Liver (tissue), 3 donors: ENCODE results near the gene SPATA32.

Experiments used
- EGR1 ChIP-seq, 2 donors: IDR thresholded peaks; 2 replicates each; pipeline ENCODE4 v1.6.1; 2016 to 2018; ENCODE audit warnings: antibody characterized with exemption in 2 of 2, low read depth in 2 of 2
- GABPA ChIP-seq, 2 donors: IDR thresholded peaks in 1 of 2; conservative IDR thresholded peaks in 1 of 2; 2 replicates each; pipeline ENCODE4 v1.6.1; 2016; ENCODE audit warnings: antibody characterized with exemption in 2 of 2, mild to moderate bottlenecking in 1 of 2, moderate library complexity in 1 of 2
- JUND ChIP-seq, 2 donors: IDR thresholded peaks; 2 replicates each; pipeline ENCODE4 v1.6.1; 2016; ENCODE audit warnings: antibody characterized with exemption in 2 of 2
- RAD21 ChIP-seq, 2 donors: IDR thresholded peaks; 2 replicates each; pipeline ENCODE4 v1.6.1; 2016; ENCODE audit warnings: antibody characterized with exemption in 2 of 2, mild to moderate bottlenecking in 2 of 2
- SP1 ChIP-seq: IDR thresholded peaks from 2 replicates; pipeline ENCODE4 v1.6.1; 2018; ENCODE audit warnings: antibody characterized with exemption, mild to moderate bottlenecking
- TAF1 ChIP-seq: conservative IDR thresholded peaks from 2 replicates; pipeline ENCODE4 v1.6.1; 2016; ENCODE audit warnings: antibody characterized with exemption, mild to moderate bottlenecking
- TF ChIP-seq, protein P1 (sequence below): fragments of 150-350 bp; IDR thresholded peaks from 2 replicates; pipeline ENCODE4 v1.5.1; 2017; ENCODE audit warnings: improper control_type of control experiment, low read depth, low read length; ENCODE audit not compliant: missing input control
- TF ChIP-seq, protein P2 (sequence below): IDR thresholded peaks from 2 replicates; pipeline ENCODE4 v1.6.1; 2016; ENCODE audit warnings: antibody characterized with exemption
- TF ChIP-seq, protein P3 (sequence below): IDR thresholded peaks from 2 replicates; pipeline ENCODE4 v1.6.1; 2016; ENCODE audit warnings: antibody characterized with exemption, mild to moderate bottlenecking
- TF ChIP-seq, protein P4 (sequence below): IDR thresholded peaks from 2 replicates; pipeline ENCODE4 v1.6.1; 2016; ENCODE audit warnings: antibody characterized with exemption
- donor health status: healthy.
- donor health status: healthy.

DNA sequence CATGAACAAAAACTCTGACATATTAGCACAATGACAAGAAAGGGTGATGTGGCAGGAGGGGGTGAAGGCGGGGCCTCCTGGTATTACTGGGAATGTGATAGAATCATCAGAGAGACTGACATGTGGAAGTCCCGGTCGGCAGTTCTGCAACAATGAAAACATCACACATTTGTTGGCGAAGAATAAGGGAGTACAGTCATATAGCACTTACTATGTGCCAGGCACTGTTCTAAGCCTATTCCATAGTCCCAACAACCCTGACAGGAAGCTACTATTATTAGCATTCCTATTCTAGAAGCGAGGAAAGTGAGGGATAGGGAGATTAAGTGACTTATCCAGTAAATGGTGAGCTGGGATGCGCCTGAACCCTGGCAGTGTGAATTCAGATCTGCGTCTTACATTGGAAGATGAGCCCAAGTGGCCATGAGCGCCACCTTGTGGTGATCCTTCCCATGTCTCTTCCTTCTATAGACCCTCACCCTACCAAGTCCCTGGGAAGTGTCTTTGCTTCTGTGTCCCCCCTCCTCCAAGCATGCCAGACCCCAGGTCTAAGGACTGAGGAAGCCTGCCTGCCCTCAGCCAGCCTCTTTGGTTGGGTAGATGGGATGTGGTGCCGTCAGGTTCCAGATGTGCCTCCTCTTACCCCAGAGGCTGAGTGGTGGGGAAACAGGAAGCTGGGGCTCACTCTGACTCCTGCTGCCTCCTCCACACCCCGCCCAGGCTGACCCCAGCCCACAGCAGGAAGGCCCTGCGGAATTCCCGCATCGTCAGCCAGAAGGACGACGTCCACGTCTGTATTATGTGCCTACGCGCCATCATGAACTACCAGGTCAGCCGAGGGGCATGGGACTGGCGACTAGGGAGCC is 26.2 kb downstream of the SPATA32 start:
- TF ChIP-seq, protein P1, sequence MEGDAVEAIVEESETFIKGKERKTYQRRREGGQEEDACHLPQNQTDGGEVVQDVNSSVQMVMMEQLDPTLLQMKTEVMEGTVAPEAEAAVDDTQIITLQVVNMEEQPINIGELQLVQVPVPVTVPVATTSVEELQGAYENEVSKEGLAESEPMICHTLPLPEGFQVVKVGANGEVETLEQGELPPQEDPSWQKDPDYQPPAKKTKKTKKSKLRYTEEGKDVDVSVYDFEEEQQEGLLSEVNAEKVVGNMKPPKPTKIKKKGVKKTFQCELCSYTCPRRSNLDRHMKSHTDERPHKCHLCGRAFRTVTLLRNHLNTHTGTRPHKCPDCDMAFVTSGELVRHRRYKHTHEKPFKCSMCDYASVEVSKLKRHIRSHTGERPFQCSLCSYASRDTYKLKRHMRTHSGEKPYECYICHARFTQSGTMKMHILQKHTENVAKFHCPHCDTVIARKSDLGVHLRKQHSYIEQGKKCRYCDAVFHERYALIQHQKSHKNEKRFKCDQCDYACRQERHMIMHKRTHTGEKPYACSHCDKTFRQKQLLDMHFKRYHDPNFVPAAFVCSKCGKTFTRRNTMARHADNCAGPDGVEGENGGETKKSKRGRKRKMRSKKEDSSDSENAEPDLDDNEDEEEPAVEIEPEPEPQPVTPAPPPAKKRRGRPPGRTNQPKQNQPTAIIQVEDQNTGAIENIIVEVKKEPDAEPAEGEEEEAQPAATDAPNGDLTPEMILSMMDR: peak; percentile 59
- TF ChIP-seq JUND (IDR thresholded peaks at IDR 0.05): no peak
- TF ChIP-seq, protein P2, sequence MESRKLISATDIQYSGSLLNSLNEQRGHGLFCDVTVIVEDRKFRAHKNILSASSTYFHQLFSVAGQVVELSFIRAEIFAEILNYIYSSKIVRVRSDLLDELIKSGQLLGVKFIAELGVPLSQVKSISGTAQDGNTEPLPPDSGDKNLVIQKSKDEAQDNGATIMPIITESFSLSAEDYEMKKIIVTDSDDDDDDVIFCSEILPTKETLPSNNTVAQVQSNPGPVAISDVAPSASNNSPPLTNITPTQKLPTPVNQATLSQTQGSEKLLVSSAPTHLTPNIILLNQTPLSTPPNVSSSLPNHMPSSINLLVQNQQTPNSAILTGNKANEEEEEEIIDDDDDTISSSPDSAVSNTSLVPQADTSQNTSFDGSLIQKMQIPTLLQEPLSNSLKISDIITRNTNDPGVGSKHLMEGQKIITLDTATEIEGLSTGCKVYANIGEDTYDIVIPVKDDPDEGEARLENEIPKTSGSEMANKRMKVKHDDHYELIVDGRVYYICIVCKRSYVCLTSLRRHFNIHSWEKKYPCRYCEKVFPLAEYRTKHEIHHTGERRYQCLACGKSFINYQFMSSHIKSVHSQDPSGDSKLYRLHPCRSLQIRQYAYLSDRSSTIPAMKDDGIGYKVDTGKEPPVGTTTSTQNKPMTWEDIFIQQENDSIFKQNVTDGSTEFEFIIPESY: no peak
- TF ChIP-seq RAD21 (IDR thresholded peaks at IDR 0.05): peak; percentile 68 to 79
- no peak for TF ChIP-seq GABPA (IDR thresholded peaks at IDR 0.05 in 1 of 2, conservative IDR thresholded peaks at IDR 0.05 in 1 of 2)
- TF ChIP-seq, protein P3, sequence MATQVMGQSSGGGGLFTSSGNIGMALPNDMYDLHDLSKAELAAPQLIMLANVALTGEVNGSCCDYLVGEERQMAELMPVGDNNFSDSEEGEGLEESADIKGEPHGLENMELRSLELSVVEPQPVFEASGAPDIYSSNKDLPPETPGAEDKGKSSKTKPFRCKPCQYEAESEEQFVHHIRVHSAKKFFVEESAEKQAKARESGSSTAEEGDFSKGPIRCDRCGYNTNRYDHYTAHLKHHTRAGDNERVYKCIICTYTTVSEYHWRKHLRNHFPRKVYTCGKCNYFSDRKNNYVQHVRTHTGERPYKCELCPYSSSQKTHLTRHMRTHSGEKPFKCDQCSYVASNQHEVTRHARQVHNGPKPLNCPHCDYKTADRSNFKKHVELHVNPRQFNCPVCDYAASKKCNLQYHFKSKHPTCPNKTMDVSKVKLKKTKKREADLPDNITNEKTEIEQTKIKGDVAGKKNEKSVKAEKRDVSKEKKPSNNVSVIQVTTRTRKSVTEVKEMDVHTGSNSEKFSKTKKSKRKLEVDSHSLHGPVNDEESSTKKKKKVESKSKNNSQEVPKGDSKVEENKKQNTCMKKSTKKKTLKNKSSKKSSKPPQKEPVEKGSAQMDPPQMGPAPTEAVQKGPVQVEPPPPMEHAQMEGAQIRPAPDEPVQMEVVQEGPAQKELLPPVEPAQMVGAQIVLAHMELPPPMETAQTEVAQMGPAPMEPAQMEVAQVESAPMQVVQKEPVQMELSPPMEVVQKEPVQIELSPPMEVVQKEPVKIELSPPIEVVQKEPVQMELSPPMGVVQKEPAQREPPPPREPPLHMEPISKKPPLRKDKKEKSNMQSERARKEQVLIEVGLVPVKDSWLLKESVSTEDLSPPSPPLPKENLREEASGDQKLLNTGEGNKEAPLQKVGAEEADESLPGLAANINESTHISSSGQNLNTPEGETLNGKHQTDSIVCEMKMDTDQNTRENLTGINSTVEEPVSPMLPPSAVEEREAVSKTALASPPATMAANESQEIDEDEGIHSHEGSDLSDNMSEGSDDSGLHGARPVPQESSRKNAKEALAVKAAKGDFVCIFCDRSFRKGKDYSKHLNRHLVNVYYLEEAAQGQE: no peak
- no peak for TF ChIP-seq SP1
- TF ChIP-seq EGR1 (IDR thresholded peaks at IDR 0.05; ENCODE audit: low read depth in 2 of 2): no peak
- TF ChIP-seq, protein P4, sequence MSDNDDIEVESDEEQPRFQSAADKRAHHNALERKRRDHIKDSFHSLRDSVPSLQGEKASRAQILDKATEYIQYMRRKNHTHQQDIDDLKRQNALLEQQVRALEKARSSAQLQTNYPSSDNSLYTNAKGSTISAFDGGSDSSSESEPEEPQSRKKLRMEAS: no peak
- no peak for TF ChIP-seq TAF1
